DOHH2 (cell line): ENCODE data around the gene SLC25A53.

Experiments
- H3F3A ChIP-seq: fragments of 200-600 bp; sonication (generic), shearing (Covaris generic); 2 replicates; pipeline ENCODE4 v1.6.0; 2016; ENCODE audit warnings: antibody characterized with exemption, mild to moderate bottlenecking; ENCODE audit not compliant: control insufficient read depth, insufficient read depth
- H3K27ac ChIP-seq: fragments of 200-600 bp; sonication (generic); 2 replicates; pipeline ENCODE4 v1.5.1; 2014; ENCODE audit warnings: low read depth, mild to moderate bottlenecking, low read length, moderate library complexity
- H3K27me3 ChIP-seq: fragments of 200-600 bp; sonication (generic); 2 replicates; pipeline ENCODE4 v1.6.1; 2014; ENCODE audit warnings: mild to moderate bottlenecking, low read length, mixed read lengths; ENCODE audit not compliant: control insufficient read depth
- H3K36me3 ChIP-seq: fragments of 200-600 bp; sonication (generic); 2 replicates; pipeline ENCODE4 v1.6.1; 2014; ENCODE audit warnings: mild to moderate bottlenecking, low read length, moderate library complexity, mixed read lengths; ENCODE audit not compliant: control insufficient read depth
- H3K4me1 ChIP-seq: fragments of 200-600 bp; sonication (generic); 2 replicates; pipeline ENCODE4 v1.6.1; 2014; ENCODE audit warnings: mild to moderate bottlenecking, low read length, mixed read lengths; ENCODE audit not compliant: control insufficient read depth
- H3K4me2 ChIP-seq: fragments of 200-600 bp; sonication (generic); 2 replicates; pipeline ENCODE4 v1.6.0; 2014; ENCODE audit warnings: mild to moderate bottlenecking, low read length, moderate library complexity
- H3K4me3 ChIP-seq: fragments of 200-600 bp; sonication (generic); 2 replicates; pipeline ENCODE4 v1.5.1; 2014; ENCODE audit warnings: mild to moderate bottlenecking, low read length, mixed read lengths
- H3K79me2 ChIP-seq: fragments of 200-600 bp; sonication (generic); 2 replicates; pipeline ENCODE4 v1.6.1; 2014; ENCODE audit warnings: mild to moderate bottlenecking, low read length, mixed read lengths; ENCODE audit not compliant: control insufficient read depth
- H3K9me2 ChIP-seq: fragments of 200-600 bp; sonication (generic); replicated peaks from 2 replicates; pipeline ENCODE4 v1.6.1; 2014; ENCODE audit warnings: mild to moderate bottlenecking, low read length, mixed read lengths; ENCODE audit not compliant: control insufficient read depth
- H3K9me3 ChIP-seq: fragments of 200-600 bp; sonication (generic); 2 replicates; pipeline ENCODE4 v1.6.1; 2014; ENCODE audit warnings: antibody characterized with exemption, low read length, mixed read lengths; ENCODE audit not compliant: control insufficient read depth, insufficient read depth
- H4K20me1 ChIP-seq: fragments of 200-600 bp; sonication (generic); 2 replicates; pipeline ENCODE4 v1.6.0; 2014; ENCODE audit warnings: low read depth, mild to moderate bottlenecking, antibody characterized with exemption, low read length, moderate library complexity; ENCODE audit not compliant: control insufficient read depth, insufficient read depth
- CTCF ChIP-seq: fragments of 200-600 bp; sonication (generic); IDR thresholded peaks from one replicate; pipeline ENCODE4 v1.5.1; 2014; ENCODE audit warnings: antibody characterized with exemption, mild to moderate bottlenecking, low read depth, low read length; ENCODE audit not compliant: poor library complexity, severe bottlenecking
- EZH2phosphoT487 ChIP-seq: fragments of 200-600 bp; sonication (generic); IDR thresholded peaks from 2 replicates; pipeline ENCODE4 v1.6.1; 2017; ENCODE audit warnings: borderline replicate concordance, mild to moderate bottlenecking, antibody characterized with exemption, low read length, moderate library complexity, mixed read lengths

The SLC25A53 gene

GRCh38 chrX:104183685-104184084 lies 26.9 kb upstream of the SLC25A53 start:
- TF ChIP-seq EZH2phosphoT487 (no peak), CTCF (no peak)
- H3K79me2 ChIP-seq: peaks cover 15% of the 10 kb centered on the region
- no peaks in the 10 kb centered on the region for H3K9me2 ChIP-seq
- H3K27ac ChIP-seq: no peak overlapping the region
- no peak overlapping the region for H3K4me3 ChIP-seq
- peaks cover 16% of the 10 kb centered on the region for H3K36me3 ChIP-seq
- H3K9me3 ChIP-seq: no peaks in the 10 kb centered on the region
- no peaks in the 10 kb centered on the region for H3F3A ChIP-seq
- H4K20me1 ChIP-seq: no peaks in the 10 kb centered on the region
- H3K4me1 ChIP-seq: no peaks in the 10 kb centered on the region
- H3K27me3 ChIP-seq: no peaks in the 10 kb centered on the region
- no peak overlapping the region for H3K4me2 ChIP-seq

- peaks cover 39% of the 10 kb centered on the region for H3K79me2 ChIP-seq
- no peaks in the 10 kb centered on the region for H4K20me1 ChIP-seq
- H3F3A ChIP-seq: no peaks in the 10 kb centered on the region
- no peak for TF ChIP-seq EZH2phosphoT487
- TF ChIP-seq CTCF: no peak
- no peaks in the 10 kb centered on the region for H3K9me2 ChIP-seq
- H3K27ac ChIP-seq: no peak overlapping the region
- no peak overlapping the region for H3K4me2 ChIP-seq
- H3K27me3 ChIP-seq: no peaks in the 10 kb centered on the region
- H3K4me3 ChIP-seq: no peak overlapping the region
- peaks cover 26% of the 10 kb centered on the region for H3K36me3 ChIP-seq
- H3K4me1 ChIP-seq: no peaks in the 10 kb centered on the region
- no peaks in the 10 kb centered on the region for H3K9me3 ChIP-seq
Observed at GRCh38 chrX:104173841-104174240, 17.0 kb upstream of the SLC25A53 start.

GRCh38 chrX:104172788-104173187 lies 16.0 kb upstream of the SLC25A53 start:
- Histone ChIP-seq H3K79me2 (peaks cover 46% of the 10 kb centered on the region), H3K9me3 (no peaks in the 10 kb centered on the region), H3K4me1 (peaks cover 4% of the 10 kb centered on the region), H3K27me3 (no peaks in the 10 kb centered on the region), H3K27ac (no peak overlapping the region), H3K36me3 (peaks cover 23% of the 10 kb centered on the region), H3F3A (no peaks in the 10 kb centered on the region), H3K9me2 (no peaks in the 10 kb centered on the region), H3K4me2 (no peak overlapping the region), H3K4me3 (no peak overlapping the region), H4K20me1 (no peaks in the 10 kb centered on the region)
- TF ChIP-seq CTCF (no peak), EZH2phosphoT487 (no peak)

GRCh38 chrX:104172121-104172520 lies 15.3 kb upstream of the SLC25A53 start:
- Histone ChIP-seq H3K4me1 (peaks cover 9% of the 10 kb centered on the region), H3K4me3 (no peak overlapping the region), H3K9me2 (no peaks in the 10 kb centered on the region), H3K36me3 (peaks cover 21% of the 10 kb centered on the region), H3K4me2 (no peak overlapping the region), H3F3A (no peaks in the 10 kb centered on the region), H3K9me3 (no peaks in the 10 kb centered on the region), H3K79me2 (peaks cover 50% of the 10 kb centered on the region), H3K27me3 (no peaks in the 10 kb centered on the region), H3K27ac (no peak overlapping the region), H4K20me1 (no peaks in the 10 kb centered on the region)
- TF ChIP-seq EZH2phosphoT487 (no peak), CTCF (no peak)
